ENCODE results near the gene ANXA2. TPM values are rescaled to one million over a fixed set of nuclear protein-coding genes. Genes with fewer than 3 reads are reported as not detected.

ANXA2 gene
- total and polyA plus RNA-seq, 10 of the 15 experiments (the other 5 are each of a cell fraction or from before 2014, with no cell fraction given) = 135 to 540 (median 281) TPM

- TF ChIP-seq TCF12 (IDR thresholded peaks at IDR 0.05; ENCODE audit: low read depth, low read length) (peak; percentile 64; the same call in 1 of the 2 replicates), GATAD2B (conservative IDR thresholded peaks at IDR 0.05; ENCODE audit: low read depth) (0 out of 2 replicates have a peak, but pooled peaks have one; percentile 19), ZNF622 (IDR thresholded peaks at IDR 0.05) (no peak), ATF7 (IDR thresholded peaks at IDR 0.05; ENCODE audit: low read depth) (no peak), BRCA1 (IDR thresholded peaks at IDR 0.05; ENCODE audit: low read depth, low read length) (no peak), SP1 (IDR thresholded peaks at IDR 0.05; ENCODE audit: low read depth, low read length) (no peak), RUNX3 (IDR thresholded peaks at IDR 0.05; ENCODE audit: low read length) (no peak), NR2F1 (conservative IDR thresholded peaks at IDR 0.05) (0 out of 2 replicates have a peak, but pooled peaks have one; percentile 47), JUNB (IDR thresholded peaks at IDR 0.05) (no peak), ZNF207 (IDR thresholded peaks at IDR 0.05; ENCODE audit: borderline replicate concordance) (no peak), MTA3 (IDR thresholded peaks at IDR 0.05; ENCODE audit: borderline replicate concordance, low read length) (no peak), CBFB (IDR thresholded peaks at IDR 0.05; ENCODE audit: low read depth) (0 out of 2 replicates have a peak, but pooled peaks have one; percentile 26), CREM (IDR thresholded peaks at IDR 0.05; ENCODE audit: low read depth) (no peak), POLR2AphosphoS2 (IDR thresholded peaks at IDR 0.05; ENCODE audit: low read depth, low read length) (0 out of 2 replicates have a peak, but pooled peaks have one; percentile 30), MXI1 (IDR thresholded peaks at IDR 0.05; ENCODE audit: low read depth, low read length) (no peak)
- TF ChIP-seq, protein P1, sequence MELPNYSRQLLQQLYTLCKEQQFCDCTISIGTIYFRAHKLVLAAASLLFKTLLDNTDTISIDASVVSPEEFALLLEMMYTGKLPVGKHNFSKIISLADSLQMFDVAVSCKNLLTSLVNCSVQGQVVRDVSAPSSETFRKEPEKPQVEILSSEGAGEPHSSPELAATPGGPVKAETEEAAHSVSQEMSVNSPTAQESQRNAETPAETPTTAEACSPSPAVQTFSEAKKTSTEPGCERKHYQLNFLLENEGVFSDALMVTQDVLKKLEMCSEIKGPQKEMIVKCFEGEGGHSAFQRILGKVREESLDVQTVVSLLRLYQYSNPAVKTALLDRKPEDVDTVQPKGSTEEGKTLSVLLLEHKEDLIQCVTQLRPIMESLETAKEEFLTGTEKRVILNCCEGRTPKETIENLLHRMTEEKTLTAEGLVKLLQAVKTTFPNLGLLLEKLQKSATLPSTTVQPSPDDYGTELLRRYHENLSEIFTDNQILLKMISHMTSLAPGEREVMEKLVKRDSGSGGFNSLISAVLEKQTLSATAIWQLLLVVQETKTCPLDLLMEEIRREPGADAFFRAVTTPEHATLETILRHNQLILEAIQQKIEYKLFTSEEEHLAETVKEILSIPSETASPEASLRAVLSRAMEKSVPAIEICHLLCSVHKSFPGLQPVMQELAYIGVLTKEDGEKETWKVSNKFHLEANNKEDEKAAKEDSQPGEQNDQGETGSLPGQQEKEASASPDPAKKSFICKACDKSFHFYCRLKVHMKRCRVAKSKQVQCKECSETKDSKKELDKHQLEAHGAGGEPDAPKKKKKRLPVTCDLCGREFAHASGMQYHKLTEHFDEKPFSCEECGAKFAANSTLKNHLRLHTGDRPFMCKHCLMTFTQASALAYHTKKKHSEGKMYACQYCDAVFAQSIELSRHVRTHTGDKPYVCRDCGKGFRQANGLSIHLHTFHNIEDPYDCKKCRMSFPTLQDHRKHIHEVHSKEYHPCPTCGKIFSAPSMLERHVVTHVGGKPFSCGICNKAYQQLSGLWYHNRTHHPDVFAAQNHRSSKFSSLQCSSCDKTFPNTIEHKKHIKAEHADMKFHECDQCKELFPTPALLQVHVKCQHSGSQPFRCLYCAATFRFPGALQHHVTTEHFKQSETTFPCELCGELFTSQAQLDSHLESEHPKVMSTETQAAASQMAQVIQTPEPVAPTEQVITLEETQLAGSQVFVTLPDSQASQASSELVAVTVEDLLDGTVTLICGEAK (IDR thresholded peaks at IDR 0.05; ENCODE audit: borderline replicate concordance) = no peak
These were observed at the start of gene ANXA2 (continued) for GRCh38 chr15:60397772-60398445.
